ENCODE data around the gene HTT-AS. TPM values are rescaled to one million over a fixed set of nuclear protein-coding genes. Genes with fewer than 3 reads are reported as not detected.

HTT-AS gene
- not detected in 2 replicates for total RNA-seq

GRCh38 chr4:3074078-3074845, at the start of gene HTT-AS, which contains the start of gene HTT:
Gene HTT-AS (minus strand): TSS chr4:3074538.
Gene HTT (plus strand): TSS chr4:3074681. CDS start chr4:3074826, 145 bp downstream.

Other genes with a start within 250 kb of the HTT-AS start
- gene ADD1, start 230.7 kb downstream of the HTT-AS start, total RNA-seq, result 173 and 187 TPM in 2 replicates
- gene NOP14, start 111.1 kb downstream of the HTT-AS start, total RNA-seq, result 18.3 and 22.9 TPM in 2 replicates
- gene GRK4, start 111.0 kb downstream of the HTT-AS start, total RNA-seq, result 3.4 and 3.6 TPM in 2 replicates
- 29.2 and 36.6 TPM in 2 replicates for gene HTT, start 143 bp upstream of the HTT-AS start, total RNA-seq
- gene MSANTD1, start 174.6 kb upstream of the HTT-AS start, total RNA-seq, result 0.53 and 0.56 TPM in 2 replicates
- 17.4 and 21.5 TPM in 2 replicates for gene RGS12, start 218.5 kb upstream of the HTT-AS start, total RNA-seq